HG03565 (cell line): ENCODE measurements around the gene PIP5K1B.

Source experiments
- ATAC-seq: cut with Tn5 transposase; IDR thresholded peaks from one replicate; pipeline ENCODE4 v1.9.1; 2021; ENCODE audit warnings: mild to moderate bottlenecking, moderate library complexity; ENCODE audit not compliant: unreplicated experiment

PIP5K1B gene

GRCh38 chr9:68844631-68845612, 139.9 kb downstream of the PIP5K1B start:
- peak; percentile 50 for ATAC-seq

- ATAC-seq: no peak
These were observed 142.7 kb downstream of the PIP5K1B start for GRCh38 chr9:68847765-68848164.

- ATAC-seq: no peak
These were observed 146.6 kb downstream of the PIP5K1B start for GRCh38 chr9:68851657-68852056.

- ATAC-seq: no peak
These were observed 147.9 kb downstream of the PIP5K1B start for GRCh38 chr9:68852941-68853340.

GRCh38 chr9:68859347-68859746, 154.3 kb downstream of the PIP5K1B start:
- ATAC-seq: no peak

GRCh38 chr9:68860419-68860818, 155.4 kb downstream of the PIP5K1B start:
- no peak for ATAC-seq

- no peak for ATAC-seq
These were observed 156.4 kb downstream of the PIP5K1B start for GRCh38 chr9:68861436-68861835.

GRCh38 chr9:68867066-68867465, 162.0 kb downstream of the PIP5K1B start:
- no peak for ATAC-seq

GRCh38 chr9:68869022-68869421, 164.0 kb downstream of the PIP5K1B start:
- ATAC-seq: no peak

GRCh38 chr9:68870086-68870485, 165.0 kb downstream of the PIP5K1B start:
- ATAC-seq: no peak

GRCh38 chr9:68871236-68871635, 166.2 kb downstream of the PIP5K1B start:
- ATAC-seq: no peak

GRCh38 chr9:68872026-68872501, 167.0 kb downstream of the PIP5K1B start:
- no peak for ATAC-seq

GRCh38 chr9:68873179-68873578, 168.1 kb downstream of the PIP5K1B start:
- no peak for ATAC-seq

GRCh38 chr9:68876273-68876672, 171.2 kb downstream of the PIP5K1B start:
- ATAC-seq: no peak

GRCh38 chr9:68876681-68877080, 171.6 kb downstream of the PIP5K1B start:
- ATAC-seq: no peak

GRCh38 chr9:68877219-68877618, 172.2 kb downstream of the PIP5K1B start:
- ATAC-seq: no peak

GRCh38 chr9:68878450-68878849, 173.4 kb downstream of the PIP5K1B start:
- ATAC-seq: no peak

- no peak for ATAC-seq
These were observed 178.2 kb downstream of the PIP5K1B start for GRCh38 chr9:68883224-68883623.

- no peak for ATAC-seq
These were observed 182.2 kb downstream of the PIP5K1B start for GRCh38 chr9:68887232-68887631.

- no peak for ATAC-seq
These were observed 189.5 kb downstream of the PIP5K1B start for GRCh38 chr9:68894502-68894901.

- peak; percentile 93 for ATAC-seq
These were observed 190.9 kb downstream of the PIP5K1B start for GRCh38 chr9:68895741-68896478.

GRCh38 chr9:68896486-68896885, 191.4 kb downstream of the PIP5K1B start:
- no peak for ATAC-seq
